HG02678 (cell line): ENCODE measurements around the gene HOXD11.

Experiments
- ATAC-seq: cut with Tn5 transposase; IDR thresholded peaks from one replicate; pipeline ENCODE4 v1.9.1; 2021; ENCODE audit warnings: mild to moderate bottlenecking, moderate library complexity; ENCODE audit not compliant: unreplicated experiment

HOXD11 gene

DNA sequence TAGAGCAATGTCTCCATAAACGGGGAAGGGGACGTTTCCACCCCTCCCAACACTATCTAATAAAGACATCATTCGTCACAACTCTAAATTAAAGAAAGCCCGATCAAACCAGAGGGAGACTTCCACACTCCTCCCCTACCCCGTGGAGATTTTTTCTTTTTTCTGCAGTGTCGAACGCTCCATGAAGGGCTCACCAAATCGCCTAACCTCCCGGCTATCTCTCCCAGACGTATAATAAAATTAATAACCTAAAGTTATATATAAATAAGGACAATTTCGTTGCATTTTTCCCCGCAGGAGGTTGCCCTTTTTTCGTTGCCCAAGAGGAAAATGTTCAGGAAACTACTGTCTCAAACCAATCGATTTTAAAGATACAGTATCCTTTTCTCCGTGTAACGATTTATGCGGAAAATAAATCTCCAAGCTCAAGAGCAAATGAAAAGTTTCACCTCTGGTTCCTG, 25.7 kb upstream of the HOXD11 start:
- ATAC-seq = no peak

DNA sequence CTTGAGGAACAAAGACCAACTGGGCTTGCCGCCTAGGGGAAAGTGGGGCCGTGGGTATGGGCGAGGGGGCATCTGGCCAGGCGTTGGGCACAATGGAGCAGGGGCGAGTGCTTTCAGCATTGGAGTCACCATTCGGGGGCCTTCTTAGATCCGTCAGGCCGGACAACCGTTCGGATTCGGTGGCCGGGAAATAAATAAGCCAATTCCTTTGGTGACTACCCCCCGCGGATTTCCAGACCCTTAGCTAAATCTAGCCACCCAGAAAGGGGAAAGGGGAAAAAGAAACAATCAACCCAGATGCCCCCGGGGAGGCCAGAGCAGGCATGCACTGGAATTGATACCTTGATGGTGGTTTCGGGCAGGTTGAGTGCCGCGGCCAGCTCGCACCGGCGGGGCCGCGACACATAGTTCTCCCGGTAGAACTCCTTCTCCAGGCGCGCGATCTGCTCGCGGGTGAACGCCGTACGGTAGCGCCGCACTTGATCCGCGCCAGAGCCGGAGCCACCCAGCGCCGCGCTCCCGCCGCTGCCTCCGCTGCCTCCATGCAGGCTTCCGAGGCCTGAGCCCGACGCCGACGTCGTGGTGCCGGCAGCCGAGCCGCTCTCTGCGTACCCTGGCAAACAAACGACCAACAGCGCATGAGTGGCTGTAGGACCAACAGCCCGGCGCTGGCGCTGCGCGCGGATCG, 25.1 kb upstream of the HOXD11 start:
- ATAC-seq = no peak

DNA sequence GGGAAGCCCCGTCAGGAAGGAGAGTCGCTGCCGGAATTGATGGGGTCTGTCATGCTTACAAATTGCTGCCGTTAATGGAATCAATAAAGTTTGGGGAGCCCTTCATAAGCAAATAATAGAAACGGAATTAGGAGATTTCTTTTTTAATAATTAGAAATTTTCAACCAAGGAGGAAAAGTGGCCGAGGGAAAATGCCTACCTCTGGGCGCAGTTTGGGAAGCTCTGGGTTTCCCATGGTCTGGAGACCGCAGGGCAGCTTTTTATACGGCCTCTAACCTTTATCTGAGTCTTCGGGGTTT, 24.6 kb upstream of the HOXD11 start:
- no peak for ATAC-seq

DNA sequence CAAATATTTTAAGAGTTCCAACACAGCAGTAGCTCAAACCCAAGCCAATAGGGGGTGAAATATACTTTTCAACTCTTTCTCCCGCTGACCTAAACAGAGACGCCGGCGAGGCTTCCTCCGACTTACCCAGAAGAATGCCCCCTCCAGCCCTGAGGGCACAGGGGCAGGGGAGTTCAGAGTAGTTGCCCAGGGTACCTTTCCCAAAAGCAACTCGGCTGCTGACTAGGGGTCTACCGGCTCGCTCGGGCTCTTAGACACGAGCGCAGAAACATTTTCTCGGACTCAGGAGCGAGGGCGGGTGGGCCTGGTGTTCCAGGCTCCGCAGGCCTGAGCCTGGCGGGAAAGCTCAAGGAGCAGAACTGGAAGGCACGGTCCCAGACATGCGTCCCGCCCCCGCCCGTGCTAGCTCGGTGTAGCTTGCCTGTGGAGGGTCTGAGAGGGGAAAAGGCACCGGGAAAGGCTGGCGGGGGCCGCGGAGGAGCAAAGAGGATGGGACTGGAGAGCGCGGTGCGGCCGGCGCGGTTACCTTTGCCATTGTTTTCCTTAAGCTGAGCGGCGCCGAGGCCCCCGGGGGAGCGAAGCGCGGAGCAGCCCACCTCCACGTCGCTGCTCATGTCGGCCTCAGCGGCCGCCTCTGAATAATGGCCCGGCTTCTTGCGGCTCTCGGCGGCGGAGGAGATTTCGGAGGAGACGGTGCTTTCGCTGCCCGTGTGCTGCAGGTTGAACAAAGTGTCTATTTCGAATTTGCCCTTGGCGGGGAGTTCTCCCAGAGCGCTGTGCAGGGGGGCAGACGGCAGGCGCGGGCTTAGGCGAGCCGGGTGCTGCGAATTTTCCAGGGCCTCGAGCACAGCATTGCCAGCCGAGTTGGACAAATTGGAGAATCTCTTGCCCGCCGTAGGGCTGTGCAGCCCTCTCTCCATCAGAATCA, 24.0 kb upstream of the HOXD11 start:
- ATAC-seq = no peak

DNA sequence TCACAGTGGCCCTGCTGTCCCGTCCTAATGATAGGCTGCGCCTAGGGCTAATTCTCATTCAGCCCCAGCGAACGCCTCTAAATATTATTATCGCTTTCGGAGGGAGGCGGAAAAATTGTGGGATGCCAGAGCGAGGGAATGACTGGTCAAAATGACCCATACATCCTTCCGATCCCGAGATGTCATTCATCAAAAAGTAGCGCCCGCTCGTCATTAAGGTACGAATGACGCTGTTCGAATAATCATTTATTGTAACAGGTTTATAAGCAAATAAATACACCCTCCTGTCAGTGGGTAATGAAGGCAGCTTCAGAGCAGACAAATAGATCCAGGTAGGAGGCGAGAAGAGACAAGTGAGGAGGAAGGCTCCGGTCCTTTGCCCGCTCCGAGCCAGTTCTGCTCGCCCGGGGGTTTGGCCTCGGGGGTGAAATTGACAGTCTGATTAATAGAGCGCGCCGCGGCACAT, 23.3 kb upstream of the HOXD11 start, which contains the start of gene EVX2:
Gene EVX2 (minus strand): TSS at position 167 of the 466 bp plus-strand sequence. CDS start 186 bp downstream, outside the sequence.
- no peak for ATAC-seq

DNA sequence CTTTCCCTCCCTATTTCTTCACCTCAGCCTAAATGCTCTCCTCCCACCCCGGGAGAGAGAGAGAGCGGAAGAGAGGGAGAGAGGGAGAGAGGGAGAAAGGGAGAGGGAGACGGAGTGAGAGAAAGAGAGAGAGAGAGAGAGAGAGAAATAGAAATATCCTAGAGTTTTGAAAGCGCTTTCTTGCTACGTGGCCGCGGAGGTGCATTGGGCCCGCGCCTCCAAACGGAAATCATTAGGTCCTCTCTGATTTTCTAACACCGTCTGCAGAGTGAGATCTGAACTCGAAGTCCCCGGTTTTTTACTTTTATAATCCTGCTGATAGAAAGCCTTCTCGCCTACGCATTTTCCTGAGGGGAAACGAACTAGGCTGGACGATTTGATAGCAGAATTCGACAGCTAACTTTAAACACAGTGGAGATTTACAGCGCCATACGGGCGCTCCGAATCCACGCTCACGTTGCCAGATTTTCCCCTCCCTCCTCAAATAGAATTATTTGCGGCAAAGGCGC, 22.4 kb upstream of the HOXD11 start:
- ATAC-seq = no peak

DNA sequence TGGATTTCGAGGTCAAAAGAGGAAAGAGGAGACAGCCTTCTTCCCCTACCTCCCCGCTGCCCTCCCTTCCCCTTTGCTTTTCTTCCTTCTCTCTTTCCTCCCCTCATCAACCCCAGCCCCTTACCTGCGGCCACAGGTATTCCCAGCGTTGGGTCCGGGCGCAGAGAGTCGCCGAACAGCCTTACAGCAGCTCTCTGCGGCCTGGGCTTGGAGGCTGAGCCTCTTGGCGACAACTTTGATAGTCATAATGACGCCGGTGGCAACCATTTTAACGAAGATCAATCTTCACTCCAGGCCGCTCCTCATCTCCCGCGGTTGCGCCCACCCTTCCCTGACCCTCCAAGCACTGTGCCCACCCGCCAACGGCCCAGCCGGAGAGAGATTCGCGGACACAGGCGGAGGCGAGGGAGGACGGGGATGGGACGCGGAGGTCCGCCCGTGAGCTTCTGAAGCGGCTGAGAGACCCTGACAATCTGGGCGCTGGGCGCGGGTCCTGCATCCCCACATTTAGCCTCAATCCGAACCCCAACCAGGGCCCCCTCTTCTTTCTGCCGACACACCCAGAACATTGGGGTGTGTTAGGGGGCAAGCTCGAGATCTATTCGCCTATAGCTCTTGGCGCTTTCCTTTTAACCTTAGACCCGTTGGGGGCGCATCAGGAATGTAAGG, 21.8 kb upstream of the HOXD11 start:
- no peak for ATAC-seq

DNA sequence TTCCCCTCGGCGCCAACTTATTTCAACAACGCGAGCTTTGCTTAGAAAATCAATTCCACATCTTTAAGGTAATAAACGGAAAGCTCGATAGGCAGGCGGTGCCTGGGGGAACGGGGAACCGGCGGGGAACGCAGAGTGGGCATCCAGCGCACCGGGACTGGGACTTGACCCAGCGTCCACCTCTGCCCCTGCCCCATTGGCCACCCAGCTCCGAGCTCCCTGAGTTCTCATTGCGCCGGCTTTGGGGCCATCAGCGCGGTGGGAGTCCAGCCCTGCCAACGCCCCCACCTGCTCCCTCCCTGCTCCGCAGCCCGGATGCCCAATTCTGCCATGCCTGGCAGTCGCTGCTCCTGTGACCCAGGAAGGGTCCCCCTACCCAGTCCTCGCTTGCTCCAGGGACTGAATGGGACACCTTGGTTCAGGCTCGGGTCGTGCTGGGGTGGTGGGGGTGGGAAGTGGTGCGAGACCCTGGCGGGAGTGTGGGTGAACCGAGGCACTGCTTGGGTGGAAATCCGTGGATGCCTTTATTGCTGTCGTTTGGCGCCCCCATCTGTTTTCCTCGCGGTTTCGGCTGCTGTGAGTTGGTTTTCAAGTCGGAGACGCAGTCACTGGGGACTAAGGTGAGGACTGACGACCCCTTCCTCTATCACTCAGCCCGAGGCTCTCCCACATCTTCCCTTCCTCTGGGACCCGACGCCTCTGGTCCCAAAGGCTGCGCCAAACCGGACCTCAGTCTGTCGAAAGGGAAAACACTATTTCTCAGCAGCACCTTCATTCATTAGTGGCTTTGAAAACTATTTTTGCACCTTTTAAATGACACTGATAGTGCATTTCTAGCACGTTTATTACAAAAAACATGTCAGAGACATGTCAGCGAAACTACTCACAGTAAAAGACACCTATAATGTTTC, 21.0 kb upstream of the HOXD11 start:
- no peak for ATAC-seq

DNA sequence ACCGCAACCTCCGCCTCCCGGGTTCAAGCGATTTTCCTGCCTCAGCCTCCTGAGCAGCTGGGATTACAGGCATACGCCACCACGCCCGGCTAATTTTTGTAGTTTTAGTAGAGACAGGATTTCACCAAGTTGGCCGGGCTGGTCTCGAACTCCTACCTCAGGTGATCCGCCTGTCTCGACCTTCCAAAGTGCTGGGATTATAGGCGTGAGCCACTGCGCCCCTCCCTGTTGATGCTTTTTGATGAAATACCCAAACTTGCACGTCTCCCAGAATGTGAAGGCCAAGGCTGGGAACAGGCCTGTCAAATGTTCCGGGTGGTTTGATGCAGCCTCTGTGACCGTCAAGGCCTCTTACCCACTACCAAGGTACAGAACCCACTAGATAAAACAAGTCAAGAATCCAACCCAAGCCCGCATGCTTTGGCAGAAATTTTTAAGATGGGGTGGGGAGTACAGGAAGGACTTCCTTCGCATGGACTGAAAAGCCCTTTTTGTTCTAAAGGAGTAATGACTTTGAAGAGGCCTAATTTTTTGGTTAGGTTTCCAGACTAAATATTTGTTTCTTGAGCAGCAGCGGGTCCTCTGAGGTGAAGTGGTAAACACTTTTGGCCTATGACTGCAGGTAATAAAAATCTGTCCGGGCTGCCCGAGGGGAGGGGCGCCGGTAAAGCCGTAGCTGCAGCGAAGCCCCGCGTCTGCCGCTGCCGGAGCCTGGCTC, 19.6 kb upstream of the HOXD11 start:
- no peak for ATAC-seq

DNA sequence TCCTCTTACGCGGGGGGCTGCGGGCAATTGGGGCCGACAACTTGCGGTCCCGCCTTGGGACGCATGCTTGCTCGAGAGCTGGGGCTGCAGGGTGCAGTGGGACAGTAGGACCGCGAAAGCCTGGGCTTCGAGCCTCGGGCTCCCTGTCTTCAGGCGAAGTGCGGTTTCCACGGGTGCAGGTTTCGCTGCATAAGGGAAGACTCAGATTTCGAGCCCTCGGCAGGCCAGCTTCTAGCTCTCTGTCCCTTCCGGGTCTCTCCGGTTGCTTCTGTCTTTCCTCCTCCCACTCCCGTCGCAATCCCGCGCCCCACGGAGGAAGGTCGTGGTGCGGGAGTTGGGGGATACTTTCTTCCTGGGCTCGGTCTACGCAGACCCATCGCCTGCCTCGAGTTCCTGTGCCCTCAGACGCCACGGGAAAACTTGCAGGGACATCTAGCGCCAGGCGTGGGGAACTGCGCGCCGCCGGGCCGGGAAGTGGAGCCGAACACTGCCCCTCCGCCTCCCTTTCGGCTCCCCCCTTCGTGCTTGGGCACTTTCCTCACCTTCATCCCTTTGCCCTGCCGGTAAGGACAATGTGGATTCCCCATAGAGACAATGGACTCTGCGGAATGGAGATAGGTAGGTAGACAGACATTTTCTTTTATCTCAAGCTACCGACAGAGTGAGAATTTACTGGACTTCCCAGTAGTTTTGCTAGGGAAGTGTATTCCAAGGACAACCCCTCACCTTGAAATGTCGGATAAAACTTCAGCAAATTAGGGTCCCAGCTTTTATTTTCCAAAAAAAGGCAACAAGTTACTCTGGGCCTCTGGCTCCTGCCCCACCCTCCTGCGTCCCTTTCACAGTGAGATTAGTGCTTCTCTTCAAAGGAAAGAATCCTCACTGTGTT, 18.8 kb upstream of the HOXD11 start:
- ATAC-seq = no peak

DNA sequence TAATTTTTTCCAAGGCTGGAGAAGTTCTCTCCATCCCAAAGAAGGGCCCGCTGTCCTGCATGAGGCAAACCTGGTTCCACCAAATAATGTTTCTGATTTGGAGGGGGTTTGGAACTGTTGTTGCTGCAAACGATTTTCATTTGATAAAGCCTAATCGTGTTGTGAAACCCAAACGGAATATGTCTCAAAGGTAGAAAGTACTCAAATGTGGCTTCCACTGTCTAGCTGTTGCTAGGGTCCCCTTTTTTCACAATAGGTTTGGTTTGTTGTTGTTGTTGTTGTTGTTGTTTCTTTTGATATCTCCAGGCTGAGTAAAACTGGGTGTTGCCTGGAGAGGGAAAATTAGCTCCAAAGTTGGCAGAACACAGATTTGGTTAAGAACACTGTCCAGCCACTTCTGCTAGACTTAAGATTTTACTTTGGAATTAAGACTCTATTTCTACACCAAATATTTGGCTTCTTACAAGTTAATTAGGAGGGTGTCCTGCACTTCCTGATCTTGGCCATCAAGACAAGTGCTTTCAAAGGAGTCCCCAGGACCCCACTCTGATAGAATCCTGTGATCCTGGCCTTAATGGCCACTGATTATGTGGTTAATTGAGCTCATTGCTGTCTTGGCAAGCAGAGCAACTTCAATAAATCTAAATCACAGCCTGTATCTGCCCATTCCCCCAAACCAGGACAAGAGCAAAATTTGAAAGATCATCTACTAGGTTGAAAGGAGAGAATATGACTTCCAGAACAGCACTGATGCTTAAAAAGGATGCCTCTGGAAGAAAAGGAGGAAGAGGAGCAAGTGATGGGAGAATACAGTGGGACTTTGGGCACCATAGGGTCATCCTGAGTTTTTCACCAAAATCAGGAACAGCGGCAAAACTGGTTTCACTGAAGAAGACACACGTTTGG, 17.9 kb upstream of the HOXD11 start:
- no peak for ATAC-seq

DNA sequence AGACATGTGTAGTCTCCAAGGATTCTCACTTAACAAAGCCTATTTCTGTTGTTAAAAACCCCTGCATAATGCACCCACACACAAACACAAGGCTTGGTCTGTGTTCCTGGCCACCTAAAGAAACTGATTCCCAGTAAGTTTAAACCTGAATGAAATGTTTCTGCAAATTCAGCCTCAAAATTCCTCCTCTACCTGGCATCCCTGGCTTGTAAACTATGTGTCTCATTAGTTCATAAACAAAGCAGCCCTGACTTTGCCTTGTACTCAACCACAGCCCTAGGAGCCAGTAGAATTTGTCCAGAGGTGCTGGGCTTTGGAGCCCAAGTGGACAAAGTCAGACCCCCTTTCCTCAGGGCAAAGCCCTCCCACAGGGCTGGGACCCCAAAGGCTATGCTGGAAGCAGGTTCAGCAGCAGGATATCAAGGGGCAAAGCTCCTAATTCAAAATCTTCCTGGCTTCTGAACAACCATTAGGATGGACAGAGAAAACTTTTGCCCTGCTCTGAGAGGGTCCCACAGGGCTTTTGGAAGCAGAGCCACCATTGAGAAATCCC, 17.2 kb upstream of the HOXD11 start:
- ATAC-seq = no peak

DNA sequence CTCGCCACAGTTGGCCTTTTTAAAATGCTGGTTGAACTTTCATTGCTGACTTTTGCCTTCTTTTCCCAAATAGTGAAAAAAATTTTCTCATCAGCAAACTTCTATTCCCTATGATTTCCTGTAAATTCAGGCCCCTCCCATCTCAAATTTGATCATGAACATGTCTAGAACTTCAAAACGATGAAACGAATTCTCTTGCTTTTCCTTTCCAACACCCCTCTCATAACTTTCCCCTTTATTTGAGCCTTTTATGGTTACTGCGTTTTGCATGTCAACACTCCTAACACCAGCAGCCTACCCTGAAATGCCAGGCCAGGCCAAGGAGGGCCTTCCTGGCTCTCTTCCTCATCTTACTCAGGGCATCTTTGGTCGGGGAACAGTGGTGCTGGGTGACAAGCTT, 16.2 kb upstream of the HOXD11 start:
- ATAC-seq = no peak

DNA sequence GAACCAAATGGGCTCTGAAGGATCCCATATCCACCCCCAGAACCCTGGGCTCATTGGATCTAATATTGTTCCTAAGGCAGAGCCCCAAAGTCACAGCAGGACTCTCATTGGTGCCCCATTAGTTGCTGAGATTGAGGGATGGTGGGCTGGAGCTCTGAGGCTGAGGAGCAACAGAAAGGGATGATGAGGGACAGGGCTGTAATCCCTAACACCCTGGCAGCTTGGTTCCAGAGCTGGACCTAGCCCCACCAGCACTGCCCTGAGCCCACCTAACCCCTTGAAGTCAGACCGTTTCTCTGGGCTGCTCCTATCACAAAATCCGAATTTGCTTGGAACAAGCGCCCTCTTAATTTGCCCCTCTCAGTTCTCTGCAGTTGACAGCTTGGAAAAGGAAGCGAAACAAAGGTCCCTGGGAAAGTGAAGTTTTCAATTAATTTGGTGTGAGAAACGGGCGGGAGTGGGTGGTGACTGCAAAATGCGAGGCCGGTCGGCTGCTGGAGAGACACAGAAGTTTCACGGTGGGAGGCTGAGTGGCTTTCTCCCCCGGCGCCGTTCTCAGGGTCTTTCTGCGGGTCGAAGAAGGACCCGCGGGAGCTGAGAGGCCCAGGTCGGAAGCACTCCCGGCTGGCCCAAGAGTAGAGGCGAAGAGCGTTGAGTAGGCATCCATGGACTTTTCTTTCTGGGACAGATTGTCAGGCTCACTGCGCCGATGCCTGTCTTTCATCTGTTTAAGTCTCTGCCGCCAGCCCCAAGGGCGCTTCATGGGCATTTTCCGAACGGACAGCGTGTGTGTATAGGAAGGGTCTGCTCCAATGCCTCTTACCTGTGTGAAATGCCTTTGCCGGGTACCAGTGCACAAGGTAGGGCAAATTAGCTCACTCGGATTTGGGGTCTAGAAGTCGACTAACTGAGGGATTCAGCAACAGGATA, 15.5 kb upstream of the HOXD11 start:
- ATAC-seq = no peak

DNA sequence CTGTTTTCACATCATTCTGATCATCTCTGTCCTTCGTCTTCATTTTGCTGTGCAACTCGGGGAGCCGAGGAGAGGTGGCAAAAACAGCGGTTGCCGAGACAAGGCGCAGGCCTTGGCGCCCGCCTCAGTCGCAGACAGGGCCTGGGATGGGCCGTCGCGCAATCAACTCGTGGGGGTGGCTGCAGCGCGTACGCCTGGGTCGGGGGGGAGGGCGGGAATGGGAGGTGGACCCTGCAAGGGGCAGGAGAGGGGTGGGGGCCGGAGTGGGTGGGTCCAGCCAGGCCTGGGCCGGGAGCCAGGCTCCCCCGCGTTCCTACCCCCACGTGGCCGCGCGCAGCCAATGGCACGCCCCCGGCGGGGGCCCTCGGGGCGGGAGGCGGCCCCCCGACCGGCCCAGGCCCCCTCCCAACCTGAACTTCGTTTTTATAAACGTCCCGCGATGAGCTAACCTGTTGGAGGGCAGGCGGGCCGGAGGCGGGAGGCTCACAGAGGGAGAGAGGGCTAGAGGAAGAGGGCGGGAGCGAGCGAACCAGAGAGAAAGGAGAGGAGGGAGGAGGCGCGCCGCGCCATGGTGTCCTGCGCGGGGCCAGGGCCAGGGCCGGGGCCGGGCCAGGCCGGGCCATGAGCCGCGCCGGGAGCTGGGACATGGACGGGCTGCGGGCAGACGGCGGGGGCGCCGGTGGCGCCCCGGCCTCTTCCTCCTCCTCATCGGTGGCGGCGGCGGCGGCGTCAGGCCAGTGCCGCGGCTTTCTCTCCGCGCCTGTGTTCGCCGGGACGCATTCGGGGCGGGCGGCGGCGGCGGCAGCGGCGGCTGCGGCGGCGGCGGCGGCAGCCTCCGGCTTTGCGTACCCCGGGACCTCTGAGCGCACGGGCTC, 14.6 kb upstream of the HOXD11 start, which contains the start of gene HOXD13:
Gene HOXD13 (plus strand): TSS at position 452 of the 875 bp plus-strand sequence. CDS start 170 bp downstream, at position 622.
- ATAC-seq = no peak
